Stimulated activated effector memory CD8-positive, alpha-beta T cell treated with anti-CD3 and anti-CD28 coated beads, Interleukin-12 subunit alpha, Interleukin-12 subunit beta, amount 100 ng/mL, for 72 hours (primary cell): Measurements from ENCODE around the gene ARHGEF1.

Experiments used
- ATAC-seq: fragments of 150-1000 bp; cut with Tn5 transposase; 2 replicates; pipeline ENCODE4 v1.10.0; 2021
- DNase-seq, 2 donors: peaks; one replicate each; pipeline ENCODE4 v3.0.0; 2021 to 2022; ENCODE audit warnings: low spot score in 2 of 2
- H3K27ac Mint-ChIP-seq: one replicate; pipeline ENCODE4 v1.8.0; 2022; ENCODE audit warnings: mild to moderate bottlenecking, mixed read lengths
- H3K36me3 Mint-ChIP-seq: one replicate; pipeline ENCODE4 v1.8.0; 2022; ENCODE audit warnings: mild to moderate bottlenecking, mixed read lengths
- H3K4me1 Mint-ChIP-seq: one replicate; pipeline ENCODE4 v1.8.0; 2022; ENCODE audit warnings: mixed read lengths
- H3K4me3 Mint-ChIP-seq: one replicate; pipeline ENCODE4 v1.8.0; 2022; ENCODE audit warnings: mild to moderate bottlenecking, mixed read lengths
- H3K9me3 Mint-ChIP-seq: one replicate; pipeline ENCODE4 v1.8.0; 2022; ENCODE audit warnings: mixed read lengths

The ARHGEF1 gene

GRCh38 chr19:41888926-41889325 is 5.9 kb downstream of the ARHGEF1 start:
- peaks cover 79% of the 10 kb centered on the region for H3K4me1 Mint-ChIP-seq
- DNase-seq (no peak), ATAC-seq (no peak)
- H3K4me3 Mint-ChIP-seq: peak overlapping the region; percentile 90
- no peaks in the 10 kb centered on the region for H3K9me3 Mint-ChIP-seq
- peaks cover 96% of the 10 kb centered on the region for H3K36me3 Mint-ChIP-seq
- H3K27ac Mint-ChIP-seq: peak overlapping the region; percentile 96

GRCh38 chr19:41889896-41890295 is 6.9 kb downstream of the ARHGEF1 start:
- Mint-ChIP-seq H3K9me3 (no peaks in the 10 kb centered on the region), H3K36me3 (peaks cover 96% of the 10 kb centered on the region), H3K27ac (peak overlapping the region; percentile 96), H3K4me1 (peaks cover 82% of the 10 kb centered on the region), H3K4me3 (peak overlapping the region; percentile 90)
- no peak for DNase-seq
- ATAC-seq: no peak

GRCh38 chr19:41890936-41891335 is 8.0 kb downstream of the ARHGEF1 start:
- Mint-ChIP-seq H3K9me3 (no peaks in the 10 kb centered on the region), H3K36me3 (peaks cover 96% of the 10 kb centered on the region), H3K4me1 (peaks cover 81% of the 10 kb centered on the region), H3K27ac (peak overlapping the region; percentile 89), H3K4me3 (no peak overlapping the region)
- DNase-seq: no peak
- no peak for ATAC-seq

- H3K4me3 Mint-ChIP-seq: no peak overlapping the region
- peaks cover 95% of the 10 kb centered on the region for H3K36me3 Mint-ChIP-seq
These were observed 9.4 kb downstream of the ARHGEF1 start for GRCh38 chr19:41892173-41892902.

GRCh38 chr19:41893899-41894298 is 10.9 kb downstream of the ARHGEF1 start:
- H3K27ac Mint-ChIP-seq: peak overlapping the region; percentile 92
- H3K36me3 Mint-ChIP-seq: peaks cover 95% of the 10 kb centered on the region
- peaks cover 72% of the 10 kb centered on the region for H3K4me1 Mint-ChIP-seq
- H3K9me3 Mint-ChIP-seq: no peaks in the 10 kb centered on the region
- DNase-seq: no peak
- ATAC-seq: peak; percentile 49
- H3K4me3 Mint-ChIP-seq: no peak overlapping the region

More at GRCh38 chr19:41892173-41892902, 9.4 kb downstream of the ARHGEF1 start:
- H3K27ac Mint-ChIP-seq: peak overlapping the region; percentile 89
- ATAC-seq: no peak
- H3K9me3 Mint-ChIP-seq: no peaks in the 10 kb centered on the region
- H3K4me1 Mint-ChIP-seq: peaks cover 77% of the 10 kb centered on the region
- no peak for DNase-seq

GRCh38 chr19:41894350-41894749 is 11.4 kb downstream of the ARHGEF1 start:
- Mint-ChIP-seq H3K4me1 (peaks cover 68% of the 10 kb centered on the region), H3K36me3 (peaks cover 95% of the 10 kb centered on the region), H3K27ac (peak overlapping the region; percentile 92), H3K4me3 (no peak overlapping the region), H3K9me3 (no peaks in the 10 kb centered on the region)
- ATAC-seq (no peak), DNase-seq (no peak)

GRCh38 chr19:41895745-41896580 is 13.0 kb downstream of the ARHGEF1 start:
- DNase-seq: no peak
- peaks cover 95% of the 10 kb centered on the region for H3K36me3 Mint-ChIP-seq
- ATAC-seq: peak; percentile 64

GRCh38 chr19:41896581-41896942 is 13.6 kb downstream of the ARHGEF1 start:
- Mint-ChIP-seq H3K9me3 (no peaks in the 10 kb centered on the region), H3K27ac (peak overlapping the region; percentile 92), H3K4me1 (peaks cover 56% of the 10 kb centered on the region), H3K4me3 (no peak overlapping the region), H3K36me3 (peaks cover 95% of the 10 kb centered on the region)
- DNase-seq (no peak), ATAC-seq (no peak)

More at GRCh38 chr19:41895745-41896580, 13.0 kb downstream of the ARHGEF1 start:
- H3K27ac Mint-ChIP-seq: peak overlapping the region; percentile 92
- H3K9me3 Mint-ChIP-seq: no peaks in the 10 kb centered on the region
- no peak overlapping the region for H3K4me3 Mint-ChIP-seq
- H3K4me1 Mint-ChIP-seq: peaks cover 59% of the 10 kb centered on the region

- DNase-seq (no peak), ATAC-seq (no peak)
- Mint-ChIP-seq H3K9me3 (no peaks in the 10 kb centered on the region), H3K36me3 (peaks cover 95% of the 10 kb centered on the region), H3K4me3 (no peak overlapping the region), H3K4me1 (peaks cover 51% of the 10 kb centered on the region), H3K27ac (peak overlapping the region; percentile 92)
These were observed 14.2 kb downstream of the ARHGEF1 start for GRCh38 chr19:41897181-41897580.

GRCh38 chr19:41897820-41898219 is 14.8 kb downstream of the ARHGEF1 start:
- H3K36me3 Mint-ChIP-seq: peaks cover 95% of the 10 kb centered on the region
- H3K27ac Mint-ChIP-seq: peak overlapping the region; percentile 92
- ATAC-seq: no peak
- no peak for DNase-seq
- H3K4me1 Mint-ChIP-seq: peaks cover 44% of the 10 kb centered on the region
- no peak overlapping the region for H3K4me3 Mint-ChIP-seq
- no peaks in the 10 kb centered on the region for H3K9me3 Mint-ChIP-seq

GRCh38 chr19:41898235-41898634 is 15.3 kb downstream of the ARHGEF1 start:
- Mint-ChIP-seq H3K36me3 (peaks cover 95% of the 10 kb centered on the region), H3K4me1 (peaks cover 40% of the 10 kb centered on the region), H3K27ac (peak overlapping the region; percentile 92), H3K9me3 (no peaks in the 10 kb centered on the region), H3K4me3 (no peak overlapping the region)
- DNase-seq: no peak
- ATAC-seq: no peak

- Mint-ChIP-seq H3K9me3 (no peaks in the 10 kb centered on the region), H3K4me3 (no peak overlapping the region), H3K36me3 (peaks cover 97% of the 10 kb centered on the region), H3K27ac (peak overlapping the region; percentile 52), H3K4me1 (peaks cover 38% of the 10 kb centered on the region)
- DNase-seq (no peak), ATAC-seq (no peak)
These were observed 18.9 kb downstream of the ARHGEF1 start for GRCh38 chr19:41901707-41902360.

GRCh38 chr19:41902594-41902993 is 19.6 kb downstream of the ARHGEF1 start:
- ATAC-seq: no peak

GRCh38 chr19:41903193-41903953 is 20.4 kb downstream of the ARHGEF1 start:
- H3K9me3 Mint-ChIP-seq: no peaks in the 10 kb centered on the region
- H3K4me3 Mint-ChIP-seq: no peak overlapping the region
- DNase-seq (no peak), ATAC-seq (no peak)
- no peak overlapping the region for H3K27ac Mint-ChIP-seq
- peaks cover 96% of the 10 kb centered on the region for H3K36me3 Mint-ChIP-seq
- peaks cover 29% of the 10 kb centered on the region for H3K4me1 Mint-ChIP-seq

More at GRCh38 chr19:41902594-41902993, 19.6 kb downstream of the ARHGEF1 start:
- DNase-seq: no peak
- Mint-ChIP-seq H3K4me3 (no peak overlapping the region), H3K36me3 (peaks cover 100% of the 10 kb centered on the region), H3K9me3 (no peaks in the 10 kb centered on the region), H3K27ac (no peak overlapping the region), H3K4me1 (peaks cover 36% of the 10 kb centered on the region)
